Measurements from ENCODE around the gene RIMS3.
"Not testable (repeated sequence)": the region's sequence is repeated elsewhere in the genome, so short reads cannot be mapped to it uniquely, and the experiment has no call there.

RIMS3 gene

GRCh38 chr1:40593449-40594186 is 71.9 kb downstream of the RIMS3 start:
- no peak for DNase-seq (ENCODE audit: low read depth)

GRCh38 chr1:40592107-40592803 is 73.2 kb downstream of the RIMS3 start:
- DNase-seq (ENCODE audit: low read depth): no peak

- no peak for DNase-seq (ENCODE audit: low read depth)
Measured at GRCh38 chr1:40588586-40588985, 76.9 kb downstream of the RIMS3 start.

DNA sequence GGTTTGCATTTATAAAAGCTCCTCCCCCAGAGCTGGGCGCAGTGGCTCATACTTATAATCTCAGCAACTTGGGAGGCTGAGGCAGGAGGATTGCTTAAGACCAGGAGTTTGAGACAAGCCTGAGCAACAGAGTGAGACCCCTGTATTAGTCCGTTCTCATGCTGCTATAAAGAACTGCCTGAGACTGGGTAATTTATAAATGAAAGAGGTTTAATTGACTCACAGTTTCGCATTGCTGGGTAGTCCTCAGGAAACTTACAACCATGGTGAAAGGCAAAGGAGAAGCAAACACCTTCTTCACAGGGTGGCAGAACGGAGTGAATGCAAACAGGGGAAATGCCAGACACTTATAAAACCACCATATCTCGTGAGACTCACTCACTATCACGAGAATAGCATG is 81.5 kb downstream of the RIMS3 start:
- DNase-seq (ENCODE audit: low read depth): no peak

DNA sequence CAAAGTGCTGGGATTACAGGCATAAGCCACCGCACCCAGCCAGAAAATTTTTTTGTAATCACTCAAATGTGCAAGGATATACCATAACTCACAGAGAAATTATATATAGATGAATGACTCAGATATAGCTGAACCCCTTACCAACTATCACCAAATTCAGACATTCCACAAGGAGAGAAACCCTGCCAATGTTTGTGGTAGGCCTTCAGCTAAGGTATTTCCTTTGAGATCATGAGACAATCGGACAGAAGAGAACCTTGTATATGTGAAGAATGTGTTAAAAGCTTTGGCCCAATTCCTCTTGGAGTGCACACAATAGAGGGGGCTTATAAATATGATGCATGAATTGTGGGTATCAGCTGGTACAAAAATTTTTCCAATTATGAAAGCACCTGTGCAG is 83.4 kb downstream of the RIMS3 start:
- DNase-seq (ENCODE audit: low read depth): no peak

GRCh38 chr1:40575336-40575735 is 90.1 kb downstream of the RIMS3 start:
- DNase-seq (ENCODE audit: low read depth): no peak

DNA sequence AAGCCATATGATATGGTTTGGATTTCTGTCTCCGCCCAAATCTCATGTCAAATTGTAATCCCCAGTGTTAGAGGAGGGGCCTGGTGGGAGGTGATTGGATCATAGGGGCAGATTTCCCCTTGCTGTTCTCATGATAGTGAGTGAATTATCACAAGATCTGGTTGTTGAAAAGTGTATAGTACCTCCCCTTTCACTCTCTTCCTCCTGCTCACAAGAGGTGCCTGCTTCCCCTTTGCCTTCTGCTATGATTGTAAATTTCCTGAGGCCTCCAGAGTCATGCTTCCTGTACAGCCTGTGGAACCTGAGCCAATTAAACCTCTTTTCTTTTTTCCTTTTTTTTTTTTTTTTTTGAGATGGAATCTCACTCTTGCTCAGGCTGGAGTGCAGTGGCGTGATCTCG is 90.7 kb downstream of the RIMS3 start:
- not testable (repeated sequence) for DNase-seq (ENCODE audit: low read depth)

Data from activated T-cell treated with anti-CD3 and anti-CD28 coated beads for 24 hours (primary cell).